Activated CD4-positive, alpha-beta T cell treated with anti-CD3 and anti-CD28 coated beads, Interleukin-2, amount 50 U/mL, for 1 hour (primary cell): ENCODE data around the gene TEDC1.

ENCODE experiments used
- DNase-seq: peaks from one replicate; pipeline ENCODE4 v3.0.0-alpha.2; 2020

The TEDC1 gene

DNA sequence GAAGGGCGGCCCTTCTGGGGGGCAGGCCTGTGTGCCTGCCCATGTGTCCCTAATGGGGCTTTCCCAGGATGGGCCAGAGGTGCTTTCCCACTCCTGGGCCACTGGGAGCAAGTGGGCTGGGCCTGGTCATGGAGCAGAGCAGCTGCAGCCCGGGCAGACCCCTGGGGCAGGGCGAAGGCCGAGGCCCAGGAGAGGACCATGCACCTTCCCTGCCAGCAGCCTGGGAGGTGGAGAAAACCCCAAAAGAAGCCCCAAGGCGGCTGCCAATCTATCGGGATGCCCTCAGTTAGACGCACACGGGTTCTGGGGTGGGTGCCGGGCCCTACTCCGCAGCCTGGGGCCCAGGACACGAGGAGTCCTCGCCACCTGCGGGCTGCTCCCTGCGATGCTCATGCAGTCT, 32.5 kb upstream of the TEDC1 start:
- no peak for DNase-seq

DNA sequence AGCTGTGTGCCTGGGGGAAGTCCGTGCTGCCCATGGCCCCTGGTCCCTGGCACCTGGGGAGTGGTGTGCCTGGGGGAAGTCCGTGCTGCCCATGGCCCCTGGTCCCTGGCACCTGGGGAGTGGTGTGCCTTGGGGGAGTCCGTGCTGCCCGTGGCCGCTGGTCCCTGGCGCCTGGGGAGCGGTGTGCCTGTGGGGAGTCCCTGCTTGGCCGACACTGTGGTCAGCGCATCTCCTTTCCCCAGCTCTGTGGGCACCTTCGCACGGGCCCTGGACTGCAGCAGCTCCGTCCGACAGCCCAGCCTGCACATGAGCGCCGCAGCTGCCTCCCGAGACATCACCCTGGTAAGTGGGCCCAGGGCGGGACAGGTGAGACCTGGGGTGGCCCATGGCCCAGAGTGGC, 30.9 kb upstream of the TEDC1 start:
- DNase-seq = no peak

DNA sequence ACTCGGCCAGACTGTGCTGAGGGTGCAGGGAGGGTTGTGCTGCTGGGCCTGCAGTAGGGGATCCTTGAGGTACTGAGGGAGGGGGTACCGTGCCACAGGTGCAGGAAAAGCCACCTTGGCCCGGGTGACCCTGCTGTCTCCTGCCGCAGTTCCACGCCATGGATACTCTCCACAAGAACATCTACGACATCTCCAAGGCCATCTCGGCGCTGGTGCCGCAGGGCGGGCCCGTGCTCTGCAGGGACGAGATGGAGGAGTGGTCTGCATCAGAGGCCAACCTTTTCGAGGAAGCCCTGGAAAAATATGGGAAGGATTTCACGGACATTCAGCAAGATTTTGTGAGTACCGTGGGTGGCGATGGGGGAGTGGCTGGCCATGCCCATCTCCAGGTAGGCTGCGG, 30.4 kb upstream of the TEDC1 start:
- no peak for DNase-seq

DNA sequence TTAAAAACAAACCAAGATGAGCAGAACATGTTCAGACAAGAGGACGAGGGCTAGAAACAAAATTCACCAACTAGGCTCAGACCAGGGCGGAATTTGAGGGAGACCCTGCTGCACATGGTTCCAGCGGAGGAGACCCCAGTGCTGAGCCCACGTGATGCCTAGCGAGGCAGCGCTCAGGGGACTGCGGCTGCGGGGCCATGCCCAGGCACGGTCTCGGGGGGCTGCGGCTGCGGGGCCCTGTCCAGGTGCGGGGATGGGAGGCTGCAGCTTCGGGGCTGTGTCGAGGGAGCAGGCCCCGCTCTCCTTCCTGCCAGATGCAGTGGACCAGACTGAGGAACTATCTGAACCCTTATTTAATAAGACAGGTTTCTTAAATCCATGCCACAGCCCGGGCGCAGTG, 29.1 kb upstream of the TEDC1 start:
- DNase-seq = no peak

DNA sequence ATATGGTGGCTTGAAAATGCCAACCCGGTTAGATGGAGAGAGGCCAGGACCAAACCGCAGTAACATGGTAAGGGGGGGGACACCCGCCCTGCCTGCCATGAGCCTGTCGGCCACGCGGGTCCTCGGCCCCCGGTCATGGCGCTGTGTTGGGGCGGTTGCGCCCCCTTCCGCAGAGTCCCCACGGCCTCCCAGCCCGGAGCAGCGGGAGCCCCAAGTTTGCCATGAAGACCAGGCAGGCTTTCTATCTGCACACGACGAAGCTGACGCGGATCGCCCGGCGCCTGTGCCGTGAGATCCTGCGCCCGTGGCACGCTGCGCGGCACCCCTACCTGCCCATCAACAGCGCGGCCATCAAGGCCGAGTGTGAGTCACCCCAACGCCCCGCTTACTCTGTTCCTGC, 26.5 kb upstream of the TEDC1 start:
- no peak for DNase-seq

DNA sequence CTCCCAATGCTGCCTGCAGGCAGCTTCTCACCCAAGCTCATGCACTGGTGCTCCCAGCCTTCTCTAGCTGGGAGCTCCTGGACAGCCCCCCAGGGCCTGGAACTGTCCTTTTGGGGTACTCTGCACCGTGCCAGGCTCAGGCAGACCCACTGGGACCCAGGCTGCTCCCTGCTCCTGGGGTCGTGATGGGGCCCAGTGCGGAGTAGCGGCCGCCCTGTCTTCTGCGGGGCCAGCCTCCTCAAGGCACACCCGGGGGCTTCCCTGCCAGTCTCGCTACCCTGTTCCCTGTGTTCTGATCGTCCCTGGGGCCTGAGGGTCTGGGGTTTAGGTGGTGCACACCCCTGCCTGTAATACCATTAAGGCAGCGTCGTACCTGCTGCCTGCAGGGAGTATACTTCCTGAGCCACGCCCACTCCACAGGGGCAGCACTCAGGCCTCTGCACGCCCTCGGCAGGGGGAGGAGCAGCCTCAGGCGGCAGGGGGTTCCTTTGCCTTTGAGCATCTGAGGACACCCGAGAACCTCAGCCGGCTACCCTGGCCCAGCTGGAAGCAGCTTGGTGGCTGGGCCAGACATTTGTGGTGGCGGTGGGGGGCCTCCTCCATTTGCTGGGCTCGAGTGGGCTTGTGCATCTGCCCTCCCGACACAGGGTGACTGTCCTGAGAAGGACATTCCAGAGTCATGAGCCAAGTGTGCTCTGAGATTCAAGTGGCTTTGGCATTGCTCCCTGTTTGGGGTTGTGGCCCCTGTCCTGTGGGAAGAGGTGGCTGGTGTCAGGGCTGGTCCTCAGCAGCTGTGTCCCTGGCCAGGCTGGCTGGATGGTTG, 25.6 kb upstream of the TEDC1 start:
- no peak for DNase-seq

DNA sequence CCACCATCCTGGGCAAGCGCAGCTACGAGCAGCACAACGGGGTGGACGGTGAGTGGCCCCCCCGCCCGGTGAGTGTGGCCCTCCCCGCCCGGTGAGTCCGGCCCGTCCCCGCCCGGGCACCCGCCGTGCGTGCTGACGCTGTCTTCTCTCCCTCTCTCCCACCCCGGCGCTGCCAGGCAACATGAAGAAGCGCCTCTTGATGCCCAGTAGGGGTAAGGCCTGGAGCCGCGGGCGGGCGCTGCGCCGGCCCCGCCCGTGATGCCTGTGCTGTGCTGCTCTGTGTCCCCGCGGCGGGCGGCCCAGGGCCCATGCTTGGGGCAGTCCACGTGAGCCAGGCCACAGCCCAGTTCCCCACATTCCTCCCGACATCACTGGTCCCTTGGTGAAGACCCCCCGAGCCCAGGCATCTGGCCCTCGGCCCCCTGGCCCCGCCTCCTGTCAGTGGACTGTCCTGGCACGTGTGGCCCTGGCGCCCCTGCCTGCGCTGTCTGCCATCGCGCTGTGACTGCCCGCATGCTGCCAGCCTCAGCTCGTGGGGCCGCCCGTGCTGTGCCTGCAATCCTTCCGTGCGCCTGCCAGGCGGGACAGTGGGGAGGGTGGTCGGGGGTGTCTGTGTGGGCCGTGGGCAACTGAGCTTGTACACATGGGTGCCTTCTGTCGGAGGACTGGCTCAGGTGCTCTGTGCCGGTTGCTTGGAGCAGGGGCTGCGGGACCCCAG, 24.4 kb upstream of the TEDC1 start:
- DNase-seq = no peak

DNA sequence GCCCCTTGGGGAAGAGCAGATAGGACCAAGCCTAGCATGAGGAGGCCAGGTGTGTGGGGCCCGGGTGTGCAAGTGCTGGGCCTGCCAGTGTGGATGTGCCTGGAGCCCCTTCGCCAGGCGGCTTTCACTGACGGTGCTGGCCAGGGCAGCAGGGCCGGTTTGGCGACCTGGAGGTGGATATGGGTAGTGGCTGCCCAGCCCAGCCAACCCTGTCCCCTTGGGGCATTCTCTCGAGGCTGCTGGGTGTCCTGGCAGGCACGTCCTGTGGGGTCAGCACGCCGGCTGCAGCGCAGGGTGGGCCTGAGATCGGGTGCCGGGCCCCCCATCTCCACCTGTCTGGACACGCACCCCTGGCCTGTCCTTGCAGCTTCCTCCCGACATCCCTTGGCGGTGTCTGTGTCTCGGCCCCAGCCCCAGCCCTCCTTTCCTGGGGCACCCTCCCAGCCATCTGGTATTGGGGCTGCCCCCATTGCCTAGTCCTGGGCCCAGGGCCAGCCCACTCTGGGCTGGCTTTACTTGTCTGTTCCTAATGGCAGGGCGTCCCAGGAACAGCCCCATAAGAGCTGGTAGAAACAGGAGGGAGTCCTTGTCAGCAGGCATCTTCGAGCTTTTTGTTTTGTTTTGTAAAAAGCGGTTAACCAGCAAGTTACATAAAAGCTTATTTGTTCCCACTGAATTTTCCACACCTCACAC, 23.7 kb upstream of the TEDC1 start:
- no peak for DNase-seq

DNA sequence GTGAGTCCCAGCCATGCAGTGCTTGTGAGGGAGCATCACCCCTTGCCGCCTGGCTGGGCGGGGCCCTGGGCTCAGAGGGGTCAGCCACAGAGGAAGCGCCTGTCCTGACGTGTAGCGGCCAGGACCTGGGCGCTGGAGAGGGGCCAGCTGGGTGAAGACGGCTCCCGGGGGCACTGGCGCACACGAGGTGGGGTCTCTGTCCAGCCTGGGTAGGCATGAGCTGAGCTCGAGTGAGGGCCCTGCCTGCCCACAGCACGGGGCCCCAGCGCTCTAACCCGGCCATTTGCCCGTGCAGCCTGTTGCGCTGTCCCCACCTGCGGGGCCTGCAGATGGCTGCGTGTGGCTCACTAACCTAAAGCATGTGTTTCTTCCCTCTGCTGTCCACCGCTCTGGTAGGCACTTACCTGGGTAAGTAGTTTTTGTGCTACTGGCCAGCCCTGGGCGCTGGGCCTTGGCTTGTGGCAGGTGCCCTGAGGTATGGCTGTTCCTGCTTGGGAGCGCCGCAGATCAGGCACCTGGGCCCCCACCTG, 23.0 kb upstream of the TEDC1 start:
- no peak for DNase-seq

DNA sequence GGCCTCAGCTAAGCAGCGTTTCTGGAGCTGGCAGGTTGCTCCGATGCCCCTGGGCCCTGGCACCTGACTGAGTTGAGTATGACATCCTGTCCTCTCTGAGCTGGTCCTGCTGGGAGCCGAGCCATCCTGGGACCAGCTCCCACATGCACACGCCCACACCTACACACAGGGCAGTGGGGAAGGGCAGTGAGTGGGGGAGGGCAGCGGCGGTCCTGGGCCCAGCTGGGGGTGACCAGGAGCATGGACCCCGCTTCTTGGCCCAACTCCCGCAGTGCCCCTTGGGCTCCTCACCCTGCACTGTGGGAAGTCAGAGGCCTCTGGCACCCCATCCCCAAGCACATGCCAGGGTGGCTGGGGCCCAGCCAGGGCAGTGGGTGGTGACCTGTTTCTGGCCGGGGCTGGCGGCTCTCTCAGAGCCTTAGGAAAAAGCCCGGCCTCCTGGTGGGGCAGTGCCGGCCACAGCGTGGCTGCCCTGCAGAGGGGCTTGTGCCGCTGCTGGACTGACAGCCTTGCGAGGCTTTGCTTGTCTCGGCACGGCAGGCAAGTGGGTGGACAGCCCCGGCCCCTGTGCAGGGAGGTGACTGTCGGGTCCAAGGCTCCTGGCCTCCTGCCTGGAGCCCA, 22.3 kb upstream of the TEDC1 start:
- no peak for DNase-seq

DNA sequence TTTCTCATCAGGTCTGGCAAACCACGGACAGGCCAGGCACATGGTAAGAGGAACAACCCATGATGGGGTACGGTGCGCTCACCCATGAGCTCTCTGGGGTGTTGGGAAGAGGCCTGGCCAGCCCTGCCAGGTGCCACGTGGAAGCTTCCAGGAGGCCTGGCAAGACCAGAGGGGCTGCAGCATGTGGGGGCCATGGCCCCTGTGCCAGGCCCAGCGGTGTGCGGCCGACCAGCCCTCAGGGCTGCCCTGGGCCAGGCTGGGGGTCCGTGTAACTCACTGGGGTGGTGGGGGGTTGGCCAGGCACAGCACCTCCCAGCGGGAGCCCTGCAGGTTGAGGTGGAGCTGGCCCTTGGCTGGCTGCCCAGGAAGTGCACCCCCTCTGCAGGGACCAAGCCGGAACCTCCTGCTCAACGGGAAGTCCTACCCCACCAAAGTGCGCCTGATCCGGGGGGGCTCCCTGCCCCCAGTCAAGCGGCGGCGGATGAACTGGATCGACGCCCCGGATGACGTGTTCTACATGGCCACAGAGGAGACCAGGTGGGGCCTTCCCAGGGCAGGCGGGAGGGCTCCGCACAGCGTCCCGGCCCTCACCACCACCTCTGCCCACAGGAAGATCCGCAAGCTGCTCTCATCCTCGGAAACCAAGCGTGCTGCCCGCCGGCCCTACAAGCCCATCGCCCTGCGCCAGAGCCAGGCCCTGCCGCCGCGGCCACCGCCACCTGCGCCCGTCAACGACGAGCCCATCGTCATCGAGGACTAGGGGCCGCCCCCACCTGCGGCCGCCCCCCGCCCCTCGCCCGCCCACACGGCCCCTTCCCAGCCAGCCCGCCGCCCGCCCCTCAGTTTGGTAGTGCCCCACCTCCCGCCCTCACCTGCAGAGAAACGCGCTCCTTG, 21.3 kb upstream of the TEDC1 start:
- no peak for DNase-seq

DNA sequence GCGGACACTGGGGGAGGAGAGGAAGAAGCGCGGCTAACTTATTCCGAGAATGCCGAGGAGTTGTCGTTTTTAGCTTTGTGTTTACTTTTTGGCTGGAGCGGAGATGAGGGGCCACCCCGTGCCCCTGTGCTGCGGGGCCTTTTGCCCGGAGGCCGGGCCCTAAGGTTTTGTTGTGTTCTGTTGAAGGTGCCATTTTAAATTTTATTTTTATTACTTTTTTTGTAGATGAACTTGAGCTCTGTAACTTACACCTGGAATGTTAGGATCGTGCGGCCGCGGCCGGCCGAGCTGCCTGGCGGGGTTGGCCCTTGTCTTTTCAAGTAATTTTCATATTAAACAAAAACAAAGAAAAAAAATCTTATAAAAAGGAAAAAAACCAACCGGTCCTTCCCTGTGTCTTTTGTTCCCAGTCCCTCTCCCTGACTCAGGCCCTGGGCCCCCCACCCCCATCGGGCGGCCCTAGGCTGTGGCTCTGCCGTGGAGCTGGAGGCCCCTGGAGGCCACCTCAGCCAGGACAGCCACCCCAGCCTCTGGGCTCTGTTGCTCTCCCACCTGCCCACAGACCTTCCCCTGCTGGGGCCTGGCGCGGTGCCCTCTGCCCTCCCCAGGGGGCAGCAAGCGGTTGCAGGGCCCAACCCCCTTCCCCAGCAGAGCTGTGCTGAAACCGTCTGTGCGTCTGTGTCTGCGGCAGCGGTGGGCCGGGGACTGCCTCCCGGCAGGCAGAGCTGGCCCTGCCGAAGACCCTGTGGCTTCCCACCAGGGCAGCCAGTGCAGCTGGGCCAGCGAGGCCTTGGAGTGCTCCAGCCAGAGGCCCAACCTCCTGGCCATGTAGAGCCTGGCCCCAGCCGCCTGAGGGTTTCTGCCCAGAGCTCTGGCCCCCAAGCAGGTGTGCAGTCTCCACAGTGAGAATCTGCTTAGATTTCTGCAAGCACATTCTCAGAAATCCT, 20.4 kb upstream of the TEDC1 start:
- DNase-seq = no peak

DNA sequence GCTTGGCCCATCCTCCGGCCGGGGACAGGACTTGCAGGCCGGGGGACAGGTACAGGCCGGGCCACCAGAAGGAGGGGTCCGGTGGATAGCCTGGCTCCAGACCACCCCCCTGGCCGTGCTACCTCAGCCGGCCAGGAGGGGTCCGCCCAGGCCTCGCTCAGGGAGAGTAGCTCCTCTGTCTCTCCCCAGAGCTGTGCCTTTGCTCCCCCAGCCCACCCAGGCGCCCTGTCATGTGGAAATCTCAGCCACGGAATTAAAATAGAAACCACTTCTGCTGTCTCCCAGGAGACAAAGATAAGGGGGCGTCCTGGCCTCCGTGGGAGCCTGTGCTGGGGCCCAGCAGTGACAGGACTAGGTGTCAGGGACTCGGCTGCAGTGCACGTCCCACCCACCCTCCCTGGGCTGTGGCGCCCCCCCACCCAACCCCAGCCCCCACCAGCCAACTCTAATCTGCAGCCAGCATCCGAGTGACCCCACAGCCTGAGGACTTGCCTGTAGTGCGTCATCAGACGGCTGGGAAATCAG, 19.7 kb upstream of the TEDC1 start:
- no peak for DNase-seq

DNA sequence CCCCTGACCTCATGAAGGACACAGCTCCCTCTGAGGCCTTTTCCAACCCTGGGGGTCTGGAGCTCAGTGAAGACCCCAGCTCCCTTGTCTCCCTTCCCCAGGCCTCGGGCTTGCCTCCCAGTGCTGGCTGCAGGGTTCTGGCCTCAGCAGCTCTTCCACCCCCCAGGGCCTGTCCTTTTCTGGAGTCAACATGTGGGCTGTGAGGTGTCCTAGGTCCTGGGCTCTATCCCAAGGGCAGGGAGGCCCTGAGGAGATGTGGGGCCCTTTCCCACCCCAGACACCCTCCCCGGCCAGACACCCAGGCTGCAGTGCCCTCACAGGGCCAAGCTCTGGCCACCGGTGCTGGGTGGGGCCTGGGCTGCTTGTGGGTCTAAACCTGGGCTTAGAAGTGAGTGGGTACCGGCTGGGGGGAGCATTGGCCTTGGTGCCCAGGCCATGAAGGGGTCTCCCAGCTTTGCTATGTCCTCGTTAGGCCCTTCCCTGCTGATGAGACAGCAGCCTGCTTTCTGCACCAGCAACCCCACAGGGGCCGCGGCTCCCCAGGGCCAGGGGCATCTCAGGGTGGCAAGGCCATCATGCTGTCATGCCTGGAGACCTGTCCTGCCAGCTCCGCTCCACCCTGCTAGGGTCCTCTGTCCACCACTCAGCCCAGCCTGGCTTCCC, 19.1 kb upstream of the TEDC1 start:
- DNase-seq = no peak

DNA sequence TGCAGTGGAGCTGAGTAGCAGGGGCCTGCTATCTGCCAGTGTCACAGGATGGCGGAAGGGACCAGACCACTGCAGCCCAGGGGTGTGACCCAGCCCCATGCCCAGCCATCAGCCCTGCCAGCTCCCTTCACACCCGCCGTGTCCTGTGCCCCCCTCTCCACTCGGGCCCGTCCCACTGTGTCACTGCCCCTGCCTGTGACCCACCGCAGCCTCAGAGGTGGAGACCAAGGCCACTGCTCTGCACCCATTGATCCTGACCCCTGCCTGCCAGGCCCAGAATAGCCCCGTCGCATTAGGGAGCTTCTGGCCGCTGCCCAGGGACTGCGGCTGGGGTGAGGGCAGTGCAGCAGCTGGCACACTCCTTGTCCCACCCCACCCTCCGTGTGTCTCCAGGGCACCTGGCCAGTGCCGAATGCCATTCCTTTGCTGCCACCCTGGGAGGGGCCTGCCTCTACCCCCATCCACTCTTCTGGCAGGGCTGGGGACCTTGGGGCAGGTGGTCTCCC, 18.5 kb upstream of the TEDC1 start:
- DNase-seq = no peak

DNA sequence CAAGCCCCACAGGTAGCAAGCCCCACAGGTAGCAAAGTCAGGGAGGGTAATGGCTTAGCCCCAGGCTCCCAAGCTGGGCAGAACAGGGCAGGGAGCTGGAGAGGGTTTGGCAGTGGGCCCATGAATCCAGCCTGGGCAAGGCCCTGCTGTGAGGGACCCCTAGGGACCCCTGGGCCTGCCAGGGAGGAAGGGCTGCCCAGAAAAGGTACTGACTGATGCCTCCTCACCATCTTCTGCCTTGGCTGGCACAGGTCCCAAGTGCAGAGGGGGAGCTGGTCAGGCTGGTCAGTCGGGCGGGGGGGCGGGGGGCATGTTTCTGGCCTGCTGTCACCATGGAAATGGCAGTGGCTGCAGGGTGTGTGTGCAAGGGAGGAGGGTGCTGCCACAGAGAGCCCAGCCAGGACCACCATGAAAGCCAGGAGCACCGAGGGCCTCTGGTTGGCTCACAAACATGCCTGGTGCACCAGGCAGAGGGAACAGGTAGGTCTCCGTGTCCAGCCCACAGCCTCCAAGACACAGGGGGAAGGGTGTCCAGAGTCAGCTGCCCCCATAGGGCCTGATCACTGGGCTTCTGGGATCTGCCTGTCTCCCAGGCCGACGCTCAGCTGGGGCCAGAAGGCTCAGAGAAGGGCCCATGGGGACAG, 17.9 kb upstream of the TEDC1 start:
- no peak for DNase-seq

DNA sequence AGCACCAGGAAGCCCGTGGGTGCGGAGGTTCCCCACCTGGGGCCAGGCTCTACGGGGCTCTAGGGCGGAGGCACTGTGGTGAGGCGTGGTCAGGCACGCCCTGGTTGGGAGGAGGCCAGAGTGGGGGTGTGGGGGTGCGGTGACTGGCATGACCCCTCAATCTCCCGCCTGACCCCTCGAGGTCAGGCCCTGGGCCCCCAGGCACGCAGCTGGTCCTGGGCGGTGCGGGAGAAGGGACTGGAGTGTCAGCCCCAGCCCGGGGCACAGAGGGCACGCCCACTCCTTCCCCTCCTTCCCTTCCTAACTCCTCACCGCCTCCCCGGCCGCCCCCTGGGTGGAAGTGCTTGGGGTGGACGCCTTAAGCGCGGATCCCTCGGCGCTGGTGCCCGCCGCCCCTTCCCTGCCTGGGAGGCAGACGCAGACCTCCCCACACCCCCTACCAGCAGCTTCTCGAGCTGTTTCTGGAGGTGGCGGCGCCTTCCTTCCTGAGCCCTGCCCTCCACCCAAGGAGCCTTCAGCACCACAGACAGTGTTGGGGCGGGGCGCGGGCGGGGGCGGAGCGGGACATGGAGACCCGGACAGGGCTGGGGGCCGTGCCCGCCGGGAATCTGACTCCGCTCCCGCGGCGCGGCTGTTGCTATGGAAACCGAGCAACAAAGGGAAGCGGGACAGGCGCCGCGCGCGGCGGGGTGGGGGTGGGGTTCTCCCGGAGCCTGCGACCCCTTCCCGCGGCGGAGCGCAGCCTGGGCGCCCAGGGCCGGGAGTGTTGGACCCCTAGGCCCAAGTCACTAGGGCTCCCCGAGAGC, 17.2 kb upstream of the TEDC1 start:
- DNase-seq = peak; percentile 85

DNA sequence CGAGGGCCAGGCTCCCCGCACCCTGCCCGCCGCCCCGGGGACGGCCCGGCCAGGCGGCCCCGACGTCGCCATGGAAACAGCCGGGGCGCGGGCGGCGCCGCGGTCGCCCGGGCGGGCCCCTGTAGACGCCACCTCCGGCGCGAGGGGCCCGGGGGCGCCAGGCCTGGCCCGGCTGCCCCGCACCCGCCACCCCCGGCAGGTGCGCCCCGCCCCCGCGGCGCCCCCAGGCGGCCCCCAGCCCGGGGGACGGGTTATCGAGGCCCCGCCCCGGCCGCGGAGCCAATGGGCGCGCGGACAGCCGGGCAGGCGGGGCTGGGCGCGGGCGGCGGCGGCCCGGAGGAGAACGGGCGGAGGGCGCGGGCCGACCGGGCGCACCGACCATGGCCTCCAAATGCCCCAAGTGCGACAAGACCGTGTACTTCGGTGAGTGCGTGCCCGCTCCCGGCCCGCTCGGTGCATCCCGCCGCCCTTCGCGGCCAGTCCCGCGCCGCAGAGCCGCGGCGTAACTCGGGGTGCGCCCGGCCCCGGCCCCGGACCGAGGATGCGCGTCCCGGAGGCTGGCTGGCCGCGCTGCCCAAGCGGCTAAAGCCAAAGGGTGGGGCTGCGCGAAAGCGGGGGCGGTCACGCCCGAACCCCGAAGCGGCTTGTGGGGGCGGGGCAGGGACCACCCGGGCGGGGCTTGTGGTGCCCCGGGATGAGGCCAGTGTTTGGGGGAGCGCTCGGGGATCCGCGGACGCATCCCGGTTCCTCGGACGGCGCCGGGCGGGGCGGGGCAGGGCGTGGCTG, 16.4 kb upstream of the TEDC1 start, which contains the start of gene CRIP2:
TSS of gene CRIP2 (plus strand) at position 339 of the 786 bp plus-strand sequence. CDS start at position 381, 42 bp downstream.
- DNase-seq = peak; percentile 45
